ENCODE data around the gene CRTC1.

Gene CRTC1

DNA sequence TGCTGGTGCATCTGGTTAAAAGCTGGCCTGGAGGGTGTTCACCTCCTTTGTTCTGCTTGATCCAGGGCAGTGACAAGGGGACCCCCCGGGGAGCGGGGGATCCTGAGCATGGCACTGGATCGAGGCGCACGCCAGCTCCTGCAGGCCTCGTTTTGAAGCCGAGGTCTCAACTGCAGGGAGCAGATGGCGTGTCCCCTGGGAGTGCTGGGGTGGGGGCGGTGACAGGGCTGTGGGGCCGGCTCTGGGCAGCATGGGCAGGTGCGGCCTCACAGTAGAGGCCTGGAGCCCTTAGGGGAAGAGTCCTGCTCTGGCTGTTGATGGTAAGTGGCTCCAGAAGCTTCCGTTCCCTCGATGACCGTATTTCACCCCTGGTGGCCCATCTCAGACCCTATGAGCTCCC lies 51.8 kb downstream of the CRTC1 start:
- Histone ChIP-seq H3K4me1 (ENCODE audit: low read length) (no peaks in the 10 kb centered on the region), H3K36me3 (replicated peaks; ENCODE audit: insufficient read depth, low read length) (no peaks in the 10 kb centered on the region), H4K20me1 (ENCODE audit: insufficient read depth, low read length) (no peaks in the 10 kb centered on the region), H2AFZ (ENCODE audit: low read length) (no peak overlapping the region), H3K4me2 (ENCODE audit: low read depth, low read length) (no peak overlapping the region), H3K9me3 (replicated peaks; ENCODE audit: insufficient read depth, low read length) (no peaks in the 10 kb centered on the region), H3K79me2 (ENCODE audit: low read length) (no peaks in the 10 kb centered on the region), H3K4me3 (ENCODE audit: low read length) (no peak overlapping the region), H3K27me3 (replicated peaks; ENCODE audit: insufficient read depth, low read length) (no peaks in the 10 kb centered on the region), H3K9ac (ENCODE audit: low read length) (no peak overlapping the region), H3K9me2 (replicated peaks; ENCODE audit: insufficient read depth, low read length) (no peaks in the 10 kb centered on the region), H3F3A (ENCODE audit: insufficient read depth, low read length) (no peaks in the 10 kb centered on the region), H3K27ac (ENCODE audit: low read length) (no peak overlapping the region)
- TF ChIP-seq, protein P1, sequence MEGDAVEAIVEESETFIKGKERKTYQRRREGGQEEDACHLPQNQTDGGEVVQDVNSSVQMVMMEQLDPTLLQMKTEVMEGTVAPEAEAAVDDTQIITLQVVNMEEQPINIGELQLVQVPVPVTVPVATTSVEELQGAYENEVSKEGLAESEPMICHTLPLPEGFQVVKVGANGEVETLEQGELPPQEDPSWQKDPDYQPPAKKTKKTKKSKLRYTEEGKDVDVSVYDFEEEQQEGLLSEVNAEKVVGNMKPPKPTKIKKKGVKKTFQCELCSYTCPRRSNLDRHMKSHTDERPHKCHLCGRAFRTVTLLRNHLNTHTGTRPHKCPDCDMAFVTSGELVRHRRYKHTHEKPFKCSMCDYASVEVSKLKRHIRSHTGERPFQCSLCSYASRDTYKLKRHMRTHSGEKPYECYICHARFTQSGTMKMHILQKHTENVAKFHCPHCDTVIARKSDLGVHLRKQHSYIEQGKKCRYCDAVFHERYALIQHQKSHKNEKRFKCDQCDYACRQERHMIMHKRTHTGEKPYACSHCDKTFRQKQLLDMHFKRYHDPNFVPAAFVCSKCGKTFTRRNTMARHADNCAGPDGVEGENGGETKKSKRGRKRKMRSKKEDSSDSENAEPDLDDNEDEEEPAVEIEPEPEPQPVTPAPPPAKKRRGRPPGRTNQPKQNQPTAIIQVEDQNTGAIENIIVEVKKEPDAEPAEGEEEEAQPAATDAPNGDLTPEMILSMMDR (IDR thresholded peaks at IDR 0.05; ENCODE audit: low read length): no peak
- TF ChIP-seq EZH2 (optimal IDR thresholded peaks at IDR 0.05; ENCODE audit: low read depth, low read length) (no peak), EZH2phosphoT487 (IDR thresholded peaks at IDR 0.05; ENCODE audit: low read length) (no peak)
- DNase-seq: no peak

DNA sequence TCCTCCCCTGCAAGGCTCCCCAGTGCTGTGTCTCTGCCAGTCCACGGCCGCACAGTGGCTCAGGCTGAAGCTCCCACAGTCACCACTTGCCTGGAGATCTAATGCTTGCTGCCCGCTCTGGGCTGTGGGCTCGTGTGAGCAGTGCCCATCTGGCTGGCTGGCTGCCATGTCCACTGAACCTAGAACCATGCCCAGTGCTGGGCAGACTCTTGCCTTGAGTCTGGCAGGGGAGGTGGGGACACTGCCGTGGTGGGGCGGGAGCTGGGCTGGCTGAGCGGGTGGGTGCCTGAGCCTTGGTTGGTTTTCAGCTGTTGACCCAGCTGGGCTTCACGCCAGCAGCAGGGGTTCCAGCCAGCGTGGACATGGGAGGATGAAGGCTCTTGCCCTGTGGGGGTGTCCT lies 52.3 kb downstream of the CRTC1 start:
- no peaks in the 10 kb centered on the region for H3K9me2 ChIP-seq (replicated peaks; ENCODE audit: insufficient read depth, low read length)
- no peak for DNase-seq
- no peak overlapping the region for H3K27ac ChIP-seq (ENCODE audit: low read length)
- TF ChIP-seq, protein P1 (IDR thresholded peaks at IDR 0.05; ENCODE audit: low read length): no peak
- TF ChIP-seq EZH2phosphoT487 (IDR thresholded peaks at IDR 0.05; ENCODE audit: low read length): no peak
- no peak for TF ChIP-seq EZH2 (optimal IDR thresholded peaks at IDR 0.05; ENCODE audit: low read depth, low read length)
- H4K20me1 ChIP-seq (ENCODE audit: insufficient read depth, low read length): no peaks in the 10 kb centered on the region
- no peaks in the 10 kb centered on the region for H3F3A ChIP-seq (ENCODE audit: insufficient read depth, low read length)
- no peak overlapping the region for H3K4me2 ChIP-seq (ENCODE audit: low read depth, low read length)
- H3K4me1 ChIP-seq (ENCODE audit: low read length): no peaks in the 10 kb centered on the region
- H3K4me3 ChIP-seq (ENCODE audit: low read length): no peak overlapping the region
- H3K27me3 ChIP-seq (replicated peaks; ENCODE audit: insufficient read depth, low read length): no peaks in the 10 kb centered on the region
- H3K9me3 ChIP-seq (replicated peaks; ENCODE audit: insufficient read depth, low read length): no peaks in the 10 kb centered on the region
- no peak overlapping the region for H3K9ac ChIP-seq (ENCODE audit: low read length)
- no peaks in the 10 kb centered on the region for H3K36me3 ChIP-seq (replicated peaks; ENCODE audit: insufficient read depth, low read length)
- H3K79me2 ChIP-seq (ENCODE audit: low read length): no peaks in the 10 kb centered on the region
- H2AFZ ChIP-seq (ENCODE audit: low read length): no peak overlapping the region

DNA sequence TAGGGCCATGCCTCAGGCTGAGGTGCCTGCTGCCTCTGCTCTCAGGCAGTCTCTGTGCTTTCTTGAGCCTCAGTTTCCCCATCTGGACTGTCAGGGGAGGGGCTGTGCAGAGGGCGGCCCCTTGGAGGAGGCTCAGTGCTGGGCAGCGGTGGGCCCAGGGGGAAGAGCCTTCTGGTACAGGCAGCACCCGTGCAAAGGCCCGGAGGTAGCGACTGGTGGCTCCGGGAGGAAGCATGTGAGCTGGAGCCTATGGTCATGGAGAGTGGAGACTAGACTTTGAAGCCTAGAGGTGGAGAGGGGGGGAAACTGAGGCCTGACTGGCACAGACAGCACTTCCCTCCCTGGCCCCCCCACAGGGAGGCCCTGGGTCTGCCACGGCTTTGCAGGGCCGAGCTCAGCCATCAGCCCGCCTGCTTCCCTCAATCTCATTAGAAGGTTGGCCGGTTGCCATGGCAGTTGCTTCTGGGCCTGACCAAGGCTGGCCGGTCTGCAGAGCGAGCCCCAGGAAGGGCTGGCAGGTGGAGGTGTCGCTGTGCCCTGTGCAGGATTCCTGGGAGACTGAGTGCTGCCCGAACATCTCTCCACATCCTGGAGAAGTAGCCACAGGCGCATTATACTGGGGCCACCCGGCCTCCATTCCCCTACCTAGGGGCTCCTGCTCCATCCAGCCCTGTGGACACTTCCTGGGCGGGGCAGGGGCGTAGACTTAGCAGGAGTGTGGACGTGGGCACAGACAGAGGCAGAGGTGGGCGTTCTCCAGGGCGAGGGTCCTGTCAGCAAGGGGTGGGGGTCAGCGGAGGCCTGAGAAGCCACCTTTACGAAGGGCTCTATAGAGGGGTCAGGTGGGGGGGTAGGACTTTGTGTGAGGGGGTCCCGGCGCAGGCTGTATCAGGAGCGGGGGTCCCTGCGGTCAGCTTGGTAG lies 53.2 kb downstream of the CRTC1 start:
- Histone ChIP-seq H4K20me1 (ENCODE audit: insufficient read depth, low read length) (no peaks in the 10 kb centered on the region), H2AFZ (ENCODE audit: low read length) (no peak overlapping the region), H3K27ac (ENCODE audit: low read length) (no peak overlapping the region), H3K4me3 (ENCODE audit: low read length) (no peak overlapping the region), H3K36me3 (replicated peaks; ENCODE audit: insufficient read depth, low read length) (no peaks in the 10 kb centered on the region), H3K9me2 (replicated peaks; ENCODE audit: insufficient read depth, low read length) (no peaks in the 10 kb centered on the region), H3K4me1 (ENCODE audit: low read length) (no peaks in the 10 kb centered on the region), H3K9me3 (replicated peaks; ENCODE audit: insufficient read depth, low read length) (no peaks in the 10 kb centered on the region), H3K27me3 (replicated peaks; ENCODE audit: insufficient read depth, low read length) (no peaks in the 10 kb centered on the region), H3K4me2 (ENCODE audit: low read depth, low read length) (no peak overlapping the region), H3K9ac (ENCODE audit: low read length) (no peak overlapping the region), H3F3A (ENCODE audit: insufficient read depth, low read length) (no peaks in the 10 kb centered on the region), H3K79me2 (ENCODE audit: low read length) (no peaks in the 10 kb centered on the region)
- no peak for TF ChIP-seq EZH2 (optimal IDR thresholded peaks at IDR 0.05; ENCODE audit: low read depth, low read length)
- no peak for DNase-seq

Data from MM.1S (cell line).